HG03039 (cell line): ENCODE results near the gene POLG2.
"Not testable (repeated sequence)": the region's sequence is repeated elsewhere in the genome, so short reads cannot be mapped to it uniquely, and the experiment has no call there.

ENCODE experiments used
- ATAC-seq: cut with Tn5 transposase; IDR thresholded peaks from one replicate; pipeline ENCODE4 v1.9.1; 2021; ENCODE audit warnings: mild to moderate bottlenecking, moderate library complexity; ENCODE audit not compliant: unreplicated experiment

The POLG2 gene

GRCh38 chr17:64443086-64443760 lies 53.6 kb downstream of the POLG2 start:
- no peak for ATAC-seq

GRCh38 chr17:64442541-64442971 lies 54.3 kb downstream of the POLG2 start:
- no peak for ATAC-seq

GRCh38 chr17:64441772-64442540 lies 54.9 kb downstream of the POLG2 start:
- no peak for ATAC-seq

GRCh38 chr17:64439956-64440355 lies 56.9 kb downstream of the POLG2 start:
- ATAC-seq = no peak

- ATAC-seq = not testable (repeated sequence)
Measured at GRCh38 chr17:64439521-64439920, 57.3 kb downstream of the POLG2 start.

- ATAC-seq = no peak
Measured at GRCh38 chr17:64437944-64438525, 58.8 kb downstream of the POLG2 start.

- ATAC-seq = no peak
Measured at GRCh38 chr17:64431534-64431933, 65.3 kb downstream of the POLG2 start.

GRCh38 chr17:64430036-64430435 lies 66.8 kb downstream of the POLG2 start:
- not testable (repeated sequence) for ATAC-seq

- ATAC-seq = no peak
Measured at GRCh38 chr17:64428406-64428805, 68.4 kb downstream of the POLG2 start.
